Fibroblast of skin of left quadriceps (primary cell): ENCODE results near the gene NAA11.
A peak's percentile ranks its signal among the peaks of the same experiment; 100 is the strongest.
"Not testable (repeated sequence)": the region's sequence is repeated elsewhere in the genome, so short reads cannot be mapped to it uniquely, and the experiment has no call there.

Experiments used
- DNase-seq, 2 experiments: peaks; one replicate each; pipeline ENCODE4 v3.0.0-alpha.2; 2013; ENCODE audit warnings: low read depth in 2 of 2

NAA11 gene

DNA sequence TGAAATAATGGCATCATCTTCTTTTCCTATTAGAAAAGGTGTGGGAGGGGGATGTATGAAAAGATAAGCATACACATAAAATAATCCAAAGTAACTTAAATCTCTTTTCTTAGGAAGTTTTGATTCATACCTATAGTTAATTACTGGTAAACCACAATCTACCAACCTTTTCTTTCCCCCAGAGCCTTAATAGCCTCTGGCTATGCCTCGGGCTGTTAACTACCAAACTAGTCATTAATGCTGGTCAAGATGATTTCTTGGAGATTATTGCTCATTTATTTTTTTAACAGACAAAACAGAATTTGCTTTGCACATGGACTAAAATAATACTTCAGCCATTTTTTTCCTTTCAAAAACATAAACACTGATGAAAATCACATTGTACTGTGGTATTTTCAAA, 16.9 kb downstream of the NAA11 start:
- DNase-seq: no peak

GRCh38 chr4:79308137-79308536, 17.7 kb downstream of the NAA11 start:
- no peak for DNase-seq

DNA sequence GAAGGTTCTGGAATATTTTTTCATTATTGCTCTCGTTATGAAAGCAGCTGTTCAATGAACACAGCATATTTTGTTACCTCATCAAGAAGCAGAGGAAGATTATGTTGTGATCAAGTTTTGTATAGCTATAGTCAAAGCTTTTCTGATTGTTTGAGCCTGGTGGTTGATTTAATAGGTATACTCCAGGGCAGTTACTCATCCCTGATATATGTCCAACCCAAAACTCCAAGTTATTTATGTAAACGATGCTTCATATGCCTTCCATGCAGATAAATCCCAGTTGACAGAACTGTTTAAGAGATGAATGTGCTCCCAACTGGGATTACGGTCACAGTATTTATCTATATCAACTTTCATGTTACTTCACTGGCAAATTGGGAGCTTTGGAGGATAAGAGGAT, 19.1 kb downstream of the NAA11 start:
- no peak for DNase-seq

GRCh38 chr4:79300280-79300679, 25.6 kb downstream of the NAA11 start:
- DNase-seq: no peak

- no peak for DNase-seq
Measured at GRCh38 chr4:79298484-79298883, 27.4 kb downstream of the NAA11 start.

DNA sequence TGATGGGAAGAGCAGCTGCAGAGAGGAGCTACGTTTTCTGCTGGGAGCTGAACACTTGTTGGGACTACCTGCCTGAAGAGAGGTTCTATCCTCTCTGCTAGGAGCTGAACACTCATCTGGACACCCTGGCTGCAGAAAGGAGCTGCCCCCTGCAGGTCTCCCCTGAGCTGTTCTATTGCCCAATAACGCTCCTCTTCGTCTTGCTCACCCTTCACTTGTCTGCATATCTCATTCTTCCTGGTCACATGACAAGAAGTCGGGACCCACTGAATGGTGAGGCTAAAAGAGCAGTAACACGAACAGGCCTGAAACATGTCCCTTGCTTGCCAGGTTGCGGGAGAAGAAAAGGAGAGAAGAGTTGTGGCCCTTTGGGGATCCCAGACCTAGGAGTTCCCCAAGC, 27.8 kb downstream of the NAA11 start:
- no peak for DNase-seq

- no peak for DNase-seq
Measured at GRCh38 chr4:79297479-79297878, 28.4 kb downstream of the NAA11 start.

DNA sequence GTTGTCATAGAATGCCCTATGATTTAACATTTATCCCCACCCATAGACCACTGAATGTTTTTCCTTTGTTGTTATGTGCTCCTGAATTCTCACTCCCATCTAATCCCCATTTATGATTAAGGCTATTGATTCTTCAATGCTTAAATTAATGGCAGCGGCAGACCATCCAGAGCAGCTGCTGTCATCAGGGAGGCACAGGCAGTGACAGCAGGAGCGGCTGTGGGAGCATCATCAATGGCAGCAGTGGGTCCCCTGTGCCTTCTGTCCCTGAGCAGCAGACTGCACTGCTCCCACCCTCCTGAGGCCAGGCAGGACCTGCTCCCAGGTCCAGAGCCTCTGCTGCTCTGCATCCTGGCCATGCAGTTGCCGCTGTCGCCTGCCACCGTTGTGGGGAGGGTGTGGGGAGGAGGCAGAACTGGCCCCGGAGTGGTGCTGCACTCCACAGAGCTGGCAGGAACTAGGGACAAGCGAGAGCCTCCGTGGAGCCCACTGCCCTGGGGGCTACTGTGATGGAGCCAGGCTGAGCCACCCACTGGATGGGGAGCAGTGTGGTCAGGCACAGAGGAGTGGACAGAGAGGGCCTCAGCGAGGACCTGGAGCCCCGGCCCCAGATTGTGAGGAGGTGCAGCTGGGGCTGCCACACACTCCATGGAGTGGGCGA, 29.0 kb downstream of the NAA11 start:
- no peak for DNase-seq

GRCh38 chr4:79295086-79295485, 30.8 kb downstream of the NAA11 start:
- DNase-seq: no peak

DNA sequence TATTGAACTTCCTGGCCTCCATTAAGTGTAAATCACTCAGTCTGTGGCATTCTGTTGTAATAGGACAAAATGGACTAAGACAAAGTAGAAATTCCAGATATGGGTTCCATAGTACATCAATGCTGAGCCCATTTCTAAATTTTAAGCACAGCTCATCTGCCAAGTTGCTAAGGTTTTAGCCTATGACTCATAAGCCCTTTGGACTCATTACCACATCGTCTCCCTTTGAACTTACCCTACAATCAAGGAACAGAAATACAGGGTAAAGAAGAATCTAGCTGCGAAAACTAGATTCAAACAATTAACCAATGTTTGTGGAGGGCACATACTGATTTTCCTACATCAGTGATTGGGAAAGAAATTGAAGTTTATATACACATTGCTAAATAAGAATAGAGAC, 31.8 kb downstream of the NAA11 start:
- DNase-seq: no peak

DNA sequence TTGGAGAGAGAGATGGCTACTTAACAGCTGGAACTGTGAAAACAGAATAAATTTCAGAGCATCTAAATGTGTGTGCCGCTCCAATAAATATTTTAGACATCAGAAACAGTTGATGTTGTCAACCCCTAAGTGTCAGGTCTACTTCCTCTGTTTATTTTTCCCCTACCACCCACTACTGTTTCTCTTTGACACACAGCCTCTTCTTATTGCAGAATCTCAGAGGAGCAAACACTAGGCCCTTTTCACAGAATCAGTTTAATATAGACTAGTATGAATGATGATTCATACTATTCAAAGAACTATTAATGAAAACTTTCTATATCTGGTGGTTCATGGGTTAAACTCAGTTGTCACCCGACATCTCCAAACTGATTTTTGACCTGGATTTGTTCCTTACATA, 33.9 kb downstream of the NAA11 start:
- no peak for DNase-seq

GRCh38 chr4:79290376-79290775, 35.5 kb downstream of the NAA11 start:
- DNase-seq: no peak

DNA sequence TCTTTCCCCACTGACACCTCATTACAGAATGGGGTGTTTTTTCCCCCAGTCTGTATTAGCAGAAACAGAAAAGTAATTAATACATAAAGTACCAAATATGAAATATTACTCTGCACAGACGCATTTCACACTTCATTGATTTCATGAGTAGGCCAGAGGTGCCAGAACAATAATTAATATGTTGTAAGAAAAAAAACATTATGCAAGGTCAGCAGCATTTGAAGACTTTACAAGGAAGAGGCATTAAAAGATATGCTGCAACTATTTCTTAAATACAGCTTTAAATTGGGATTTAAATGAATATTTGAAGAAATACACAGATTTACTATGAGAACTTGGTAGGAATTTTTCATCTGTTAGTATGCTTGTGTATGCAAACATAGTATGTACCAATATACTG, 37.7 kb downstream of the NAA11 start:
- no peak for DNase-seq

- DNase-seq: no peak
Measured at GRCh38 chr4:79287718-79288117, 38.1 kb downstream of the NAA11 start.

DNA sequence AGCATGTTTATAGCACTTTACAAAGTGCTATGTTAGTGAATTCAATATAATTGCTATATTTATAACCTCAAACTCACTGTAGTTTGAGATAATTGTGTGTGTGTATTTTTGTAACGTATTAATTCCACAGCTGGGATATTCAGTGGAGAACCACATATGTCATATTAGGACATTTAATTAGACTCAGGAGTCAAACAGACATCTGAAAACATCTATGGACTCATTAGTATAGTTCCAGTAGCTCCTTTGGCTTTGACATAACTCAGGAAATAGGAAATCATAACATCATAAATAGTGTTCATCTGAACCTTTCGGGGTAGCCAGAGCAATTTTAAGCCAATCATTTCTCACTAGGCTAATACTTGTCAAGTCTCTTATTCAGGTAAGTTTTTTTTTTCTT, 38.8 kb downstream of the NAA11 start:
- DNase-seq: no peak

DNA sequence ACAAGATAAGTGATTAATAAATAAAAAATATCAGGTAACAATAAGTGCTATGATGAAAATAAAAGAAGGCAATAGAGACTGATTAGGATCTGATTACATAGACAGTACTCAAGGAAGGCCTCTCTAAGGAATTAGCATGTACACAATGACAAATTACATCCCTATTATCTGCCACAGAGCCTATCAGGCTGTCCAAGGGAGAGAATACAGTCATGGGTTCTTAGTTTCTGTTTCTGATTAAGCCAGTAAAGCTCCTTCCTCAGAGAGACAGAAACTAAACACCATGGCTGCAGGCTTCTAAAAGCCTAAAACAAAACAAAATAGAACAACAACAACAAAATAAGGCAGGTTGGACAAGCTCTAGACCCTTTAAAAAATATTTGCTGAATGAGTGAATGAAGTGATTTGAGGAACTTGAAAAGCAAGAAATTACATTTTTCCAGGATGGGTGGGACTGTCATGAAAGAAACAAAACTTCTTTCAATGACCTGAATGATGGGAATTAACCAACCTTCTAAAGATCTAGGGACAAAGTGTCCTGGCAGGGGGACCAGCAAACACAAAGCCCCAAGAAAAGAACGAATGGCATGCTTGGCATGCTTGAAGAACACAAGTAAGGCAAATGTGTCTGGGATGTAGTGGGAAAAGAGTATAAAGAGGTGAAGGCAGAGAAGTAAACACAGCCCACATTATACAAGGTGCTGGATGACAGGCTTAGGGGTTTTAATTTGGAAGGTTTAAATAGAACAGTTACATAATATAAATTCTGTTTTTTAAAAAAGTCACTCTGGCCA, 44.1 kb downstream of the NAA11 start:
- DNase-seq: no peak

DNA sequence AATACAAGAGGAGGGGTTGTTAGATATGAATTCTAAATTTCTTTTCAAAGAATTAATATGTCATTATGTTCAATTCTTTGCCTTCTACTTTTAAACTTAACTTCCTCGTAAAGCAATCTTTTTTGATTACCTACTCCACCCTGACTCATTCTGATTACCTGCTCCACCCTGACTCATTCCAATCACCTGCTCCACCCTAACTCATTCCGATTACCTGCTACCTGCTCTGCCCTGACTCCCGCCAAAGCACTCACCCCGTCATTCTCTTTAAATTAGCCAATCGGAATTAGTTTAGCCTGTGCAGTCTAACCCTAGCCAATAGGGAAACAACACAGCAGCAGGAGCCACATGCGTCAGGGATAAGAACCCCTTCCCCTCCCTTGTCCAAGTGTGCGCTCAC, 48.4 kb downstream of the NAA11 start:
- not testable (repeated sequence) for DNase-seq

DNA sequence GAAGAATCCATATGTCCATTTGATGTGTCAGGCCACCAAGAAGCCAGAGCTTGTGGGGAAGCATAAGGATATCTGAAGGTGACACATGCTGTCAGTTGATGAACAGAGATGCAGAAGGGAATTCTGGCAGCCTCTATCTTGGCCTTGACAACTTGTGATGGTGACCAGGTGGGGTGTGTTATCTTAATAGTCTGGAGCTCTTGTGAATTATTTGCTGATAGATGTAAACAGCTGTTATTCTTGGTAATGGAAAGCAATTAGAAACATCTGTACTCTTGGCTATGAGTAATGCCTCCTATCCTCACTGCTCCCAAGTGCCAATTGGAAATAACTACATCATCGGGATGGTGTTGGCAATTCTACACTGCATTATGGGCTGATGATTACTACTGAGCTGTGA, 51.9 kb downstream of the NAA11 start:
- peak; percentile 13 to 14 for DNase-seq

- no peak for DNase-seq
Measured at GRCh38 chr4:79272761-79273160, 53.1 kb downstream of the NAA11 start.

DNA sequence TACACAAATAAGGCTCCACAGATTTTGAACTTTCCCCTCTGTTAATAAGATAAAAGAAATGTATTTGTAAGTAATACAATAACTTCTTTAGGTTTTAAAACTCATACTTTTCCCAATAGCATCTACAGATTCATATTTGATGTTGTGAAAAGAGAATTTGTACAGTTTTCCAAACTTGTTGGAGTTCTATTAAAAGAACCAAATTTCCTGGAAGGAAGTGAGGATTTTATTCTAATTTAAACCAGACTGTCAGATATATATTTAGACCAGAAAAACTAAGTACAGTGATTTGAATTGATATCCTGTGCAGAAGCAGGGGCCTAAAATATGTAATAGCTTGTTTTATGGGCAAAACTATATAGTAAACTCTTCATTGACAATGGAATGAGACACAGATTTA, 53.7 kb downstream of the NAA11 start:
- DNase-seq: no peak

DNA sequence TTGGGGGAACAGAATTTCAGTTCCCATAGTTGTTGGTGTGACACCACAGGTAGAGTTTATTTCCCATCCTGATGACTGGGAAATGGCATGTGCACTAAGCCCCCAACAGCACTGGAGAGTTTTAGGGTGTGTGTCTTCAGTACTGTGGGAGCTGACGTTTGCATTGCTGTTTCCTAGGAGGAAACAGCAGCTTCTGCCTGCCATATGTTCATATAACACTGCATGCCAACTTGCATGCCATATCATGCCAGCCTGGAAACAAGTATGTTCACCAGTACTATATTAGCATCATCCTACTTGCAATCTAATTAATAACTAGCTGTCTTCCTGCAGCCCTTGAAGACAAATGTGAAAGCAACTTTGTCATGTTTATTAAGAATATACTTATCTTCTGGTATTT, 58.2 kb downstream of the NAA11 start:
- DNase-seq: no peak
